HepG2 (cell line): Measurements from ENCODE around the gene TGFBR1. TPM values are rescaled to one million over a fixed set of nuclear protein-coding genes. Genes with fewer than 3 reads are reported as not detected.

Source experiments
- AGO1 ChIP-seq: fragments of 200-400 bp; formaldehyde crosslinking; IDR thresholded peaks from 2 replicates; pipeline ENCODE4 v1.6.1; 2017; ENCODE audit warnings: mild to moderate bottlenecking, low read depth, low read length, moderate library complexity; ENCODE audit not compliant: poor library complexity, severe bottlenecking
- CEBPG ChIP-seq: IDR thresholded peaks from 2 replicates; pipeline ENCODE4 v1.6.1; 2016
- DR1 ChIP-seq: sonication (generic); formaldehyde crosslinking; IDR thresholded peaks from 2 replicates; pipeline ENCODE4 v1.8.0; 2021; ENCODE audit warnings: mild to moderate bottlenecking, missing genetic modification reagents, inconsistent platforms
- ELF4 ChIP-seq: sonication (generic); formaldehyde crosslinking; IDR thresholded peaks from 2 replicates; pipeline ENCODE4 v1.5.0; 2020; ENCODE audit warnings: missing genetic modification reagents, mild to moderate bottlenecking, moderate library complexity, borderline replicate concordance
- FOXK1 ChIP-seq: sonication (generic); formaldehyde crosslinking; IDR thresholded peaks from 2 replicates; pipeline ENCODE4 v1.4.0; 2020; ENCODE audit warnings: low read depth, missing genetic modification reagents, borderline replicate concordance
- IRF2 ChIP-seq: IDR thresholded peaks from 2 replicates; pipeline ENCODE4 v1.6.1; 2018; ENCODE audit warnings: missing genetic modification reagents, missing compliant biosample characterization
- MED1 ChIP-seq: sonication (generic); formaldehyde crosslinking; IDR thresholded peaks from 2 replicates; pipeline ENCODE4 v1.4.0; 2020; ENCODE audit warnings: missing genetic modification reagents
- MED8 ChIP-seq: sonication (generic); formaldehyde crosslinking; IDR thresholded peaks from 2 replicates; pipeline ENCODE4 v1.8.1; 2023; ENCODE audit warnings: mild to moderate bottlenecking, missing genetic modification reagents; ENCODE audit not compliant: insufficient replicate concordance
- NFIB ChIP-seq: sonication (generic); formaldehyde crosslinking; IDR thresholded peaks from 2 replicates; pipeline ENCODE4 v1.9.0; 2021; ENCODE audit warnings: missing genetic modification reagents, mild to moderate bottlenecking, borderline replicate concordance
- NR2F2 ChIP-seq: IDR thresholded peaks from 2 replicates; pipeline ENCODE4 v1.6.1; 2012; ENCODE audit warnings: low read depth, inconsistent platforms, borderline replicate concordance
- NR3C1 ChIP-seq: sonication (generic); formaldehyde crosslinking; IDR thresholded peaks from 2 replicates; pipeline ENCODE4 v1.4.0; 2020; ENCODE audit warnings: missing genetic modification reagents
- PHF5A ChIP-seq: IDR thresholded peaks from one replicate; pipeline ENCODE4 v1.6.1; 2018; ENCODE audit warnings: low read depth, missing genetic modification reagents; ENCODE audit not compliant: unreplicated experiment
- SAFB2 ChIP-seq: sonication (generic); formaldehyde crosslinking; IDR thresholded peaks from 2 replicates; pipeline ENCODE4 v1.5.1; 2020; ENCODE audit warnings: missing genetic modification reagents, low read depth, mild to moderate bottlenecking, borderline replicate concordance
- ZNF501 ChIP-seq: sonication (generic); formaldehyde crosslinking; IDR thresholded peaks from 2 replicates; pipeline ENCODE4 v1.5.1; 2020; ENCODE audit warnings: mild to moderate bottlenecking, moderate library complexity, missing genetic modification reagents
- ZNF841 ChIP-seq: sonication (generic); formaldehyde crosslinking; IDR thresholded peaks from 2 replicates; pipeline ENCODE4 v1.8.1; 2023; ENCODE audit warnings: missing genetic modification reagents, borderline replicate concordance
- polyA plus RNA-seq, 8 experiments: library from polyadenylated mRNA; depleted of rRNA in 3 of 8; stranded (reverse) in 7 of 8; unstranded in 1 of 8; fragments of >200 nt; fragmentation: Illumina TruSeq in 4 of 8; extraction: Trizol in 4 of 8; gene quantifications; 2 replicates each; pipeline versions ENCODE4 v1.2.1 to v1.2.3, GENCODE V29; 2011 to 2016; ENCODE audit warnings: low read depth in 4 of 8, missing spikeins in 1 of 8, mixed read lengths in 1 of 8; ENCODE audit not compliant: insufficient read depth in 1 of 8
- total RNA-seq, 5 experiments: library from RNA; depleted of rRNA; stranded (reverse); fragments of >200 nt; fragmentation: Illumina TruSeq; extraction: Trizol; gene quantifications; 2 replicates each; pipeline ENCODE4 v1.2.3, GENCODE V29; 2016; ENCODE audit warnings: low read depth in 1 of 5
- TF ChIP-seq, protein P1 (sequence below): sonication (generic); formaldehyde crosslinking; IDR thresholded peaks from 2 replicates; pipeline ENCODE4 v1.4.0; 2020; ENCODE audit warnings: mild to moderate bottlenecking, missing genetic modification reagents, borderline replicate concordance
- TF ChIP-seq, protein P2 (sequence below): sonication (generic); formaldehyde crosslinking; IDR thresholded peaks from 2 replicates; pipeline ENCODE4 v1.4.0; 2020; ENCODE audit warnings: missing genetic modification reagents, borderline replicate concordance
- TF ChIP-seq, protein P3 (sequence below): IDR thresholded peaks from 2 replicates; pipeline ENCODE4 v1.6.1; 2016; ENCODE audit warnings: mild to moderate bottlenecking, missing biosample characterization, missing genetic modification reagents

Gene TGFBR1
- total and polyA plus RNA-seq, 2 of the 13 experiments (the other 11 are each of a cell fraction or from before 2014, with no cell fraction given) = 16.8 to 23.9 TPM

DNA sequence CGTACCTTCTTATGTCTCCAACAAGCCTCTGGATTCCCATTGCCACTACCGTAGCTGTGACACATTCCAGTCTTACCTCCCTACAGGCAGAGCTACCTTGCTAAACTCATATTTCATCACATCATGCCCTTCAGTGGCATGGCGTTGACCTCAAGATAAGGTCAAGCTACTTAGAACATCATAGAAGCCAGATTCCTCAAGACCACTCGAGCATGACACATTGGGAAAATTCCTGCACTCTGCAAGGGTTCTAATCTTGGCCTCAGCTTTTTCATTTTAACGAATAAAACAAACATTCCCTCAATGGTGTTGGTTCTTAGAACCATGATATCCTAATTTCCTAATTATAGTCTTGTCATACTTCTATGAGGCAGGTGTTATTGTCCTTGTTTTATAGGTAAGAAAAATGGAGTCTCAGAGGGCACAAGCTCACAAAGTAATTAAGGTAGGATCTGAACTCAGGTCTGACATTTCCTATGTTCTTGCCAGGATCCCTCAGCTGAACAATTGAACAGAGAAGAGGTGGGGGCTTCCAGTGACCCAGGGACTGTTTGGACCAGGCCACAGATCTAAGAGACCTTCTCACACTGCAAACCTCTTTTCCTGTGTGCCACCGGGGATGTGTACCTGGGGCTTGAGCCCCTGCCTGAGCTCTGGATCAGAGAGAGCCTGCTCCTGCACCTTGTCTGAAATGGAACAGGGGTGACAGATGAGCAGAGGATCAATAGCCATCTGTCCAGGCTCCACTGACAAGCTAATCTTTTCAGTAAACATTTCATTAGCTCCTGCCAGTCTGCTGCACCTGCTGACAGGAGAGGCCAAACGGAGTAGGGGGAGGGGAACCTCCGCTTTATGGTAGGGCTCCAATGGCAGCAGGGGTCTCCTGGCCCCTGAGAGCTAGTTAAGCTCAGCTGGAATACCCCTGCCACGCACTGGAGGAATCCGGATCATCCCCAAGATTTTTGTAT, 67.5 kb downstream of the TGFBR1 start (continued):
- TF ChIP-seq AGO1 = no peak
- TF ChIP-seq NR3C1 (CRISPR knock-in tag) = no peak
- TF ChIP-seq IRF2 (CRISPR knock-in tag) = peak; percentile 66
- TF ChIP-seq NR2F2 = 0 out of 2 replicates have a peak, but pooled peaks have one; percentile 63
- TF ChIP-seq, protein P1, sequence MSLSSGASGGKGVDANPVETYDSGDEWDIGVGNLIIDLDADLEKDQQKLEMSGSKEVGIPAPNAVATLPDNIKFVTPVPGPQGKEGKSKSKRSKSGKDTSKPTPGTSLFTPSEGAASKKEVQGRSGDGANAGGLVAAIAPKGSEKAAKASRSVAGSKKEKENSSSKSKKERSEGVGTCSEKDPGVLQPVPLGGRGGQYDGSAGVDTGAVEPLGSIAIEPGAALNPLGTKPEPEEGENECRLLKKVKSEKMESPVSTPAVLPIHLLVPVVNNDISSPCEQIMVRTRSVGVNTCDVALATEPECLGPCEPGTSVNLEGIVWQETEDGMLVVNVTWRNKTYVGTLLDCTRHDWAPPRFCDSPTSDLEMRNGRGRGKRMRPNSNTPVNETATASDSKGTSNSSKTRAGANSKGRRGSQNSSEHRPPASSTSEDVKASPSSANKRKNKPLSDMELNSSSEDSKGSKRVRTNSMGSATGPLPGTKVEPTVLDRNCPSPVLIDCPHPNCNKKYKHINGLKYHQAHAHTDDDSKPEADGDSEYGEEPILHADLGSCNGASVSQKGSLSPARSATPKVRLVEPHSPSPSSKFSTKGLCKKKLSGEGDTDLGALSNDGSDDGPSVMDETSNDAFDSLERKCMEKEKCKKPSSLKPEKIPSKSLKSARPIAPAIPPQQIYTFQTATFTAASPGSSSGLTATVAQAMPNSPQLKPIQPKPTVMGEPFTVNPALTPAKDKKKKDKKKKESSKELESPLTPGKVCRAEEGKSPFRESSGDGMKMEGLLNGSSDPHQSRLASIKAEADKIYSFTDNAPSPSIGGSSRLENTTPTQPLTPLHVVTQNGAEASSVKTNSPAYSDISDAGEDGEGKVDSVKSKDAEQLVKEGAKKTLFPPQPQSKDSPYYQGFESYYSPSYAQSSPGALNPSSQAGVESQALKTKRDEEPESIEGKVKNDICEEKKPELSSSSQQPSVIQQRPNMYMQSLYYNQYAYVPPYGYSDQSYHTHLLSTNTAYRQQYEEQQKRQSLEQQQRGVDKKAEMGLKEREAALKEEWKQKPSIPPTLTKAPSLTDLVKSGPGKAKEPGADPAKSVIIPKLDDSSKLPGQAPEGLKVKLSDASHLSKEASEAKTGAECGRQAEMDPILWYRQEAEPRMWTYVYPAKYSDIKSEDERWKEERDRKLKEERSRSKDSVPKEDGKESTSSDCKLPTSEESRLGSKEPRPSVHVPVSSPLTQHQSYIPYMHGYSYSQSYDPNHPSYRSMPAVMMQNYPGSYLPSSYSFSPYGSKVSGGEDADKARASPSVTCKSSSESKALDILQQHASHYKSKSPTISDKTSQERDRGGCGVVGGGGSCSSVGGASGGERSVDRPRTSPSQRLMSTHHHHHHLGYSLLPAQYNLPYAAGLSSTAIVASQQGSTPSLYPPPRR (CRISPR knock-in tag) = peak; percentile 84
- TF ChIP-seq PHF5A (CRISPR knock-in tag) = peak; percentile 44
- TF ChIP-seq FOXK1 (CRISPR knock-in tag) = no peak
- TF ChIP-seq, protein P2, sequence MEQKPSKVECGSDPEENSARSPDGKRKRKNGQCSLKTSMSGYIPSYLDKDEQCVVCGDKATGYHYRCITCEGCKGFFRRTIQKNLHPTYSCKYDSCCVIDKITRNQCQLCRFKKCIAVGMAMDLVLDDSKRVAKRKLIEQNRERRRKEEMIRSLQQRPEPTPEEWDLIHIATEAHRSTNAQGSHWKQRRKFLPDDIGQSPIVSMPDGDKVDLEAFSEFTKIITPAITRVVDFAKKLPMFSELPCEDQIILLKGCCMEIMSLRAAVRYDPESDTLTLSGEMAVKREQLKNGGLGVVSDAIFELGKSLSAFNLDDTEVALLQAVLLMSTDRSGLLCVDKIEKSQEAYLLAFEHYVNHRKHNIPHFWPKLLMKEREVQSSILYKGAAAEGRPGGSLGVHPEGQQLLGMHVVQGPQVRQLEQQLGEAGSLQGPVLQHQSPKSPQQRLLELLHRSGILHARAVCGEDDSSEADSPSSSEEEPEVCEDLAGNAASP = peak; percentile 84; the same call in 1 of the 2 replicates
- peak; percentile 68 for TF ChIP-seq MED1 (CRISPR knock-in tag)
- TF ChIP-seq ZNF841 (CRISPR knock-in tag) = no peak
- TF ChIP-seq ELF4 (CRISPR knock-in tag) = no peak
- no peak for TF ChIP-seq DR1 (CRISPR knock-in tag)
- TF ChIP-seq, protein P3, sequence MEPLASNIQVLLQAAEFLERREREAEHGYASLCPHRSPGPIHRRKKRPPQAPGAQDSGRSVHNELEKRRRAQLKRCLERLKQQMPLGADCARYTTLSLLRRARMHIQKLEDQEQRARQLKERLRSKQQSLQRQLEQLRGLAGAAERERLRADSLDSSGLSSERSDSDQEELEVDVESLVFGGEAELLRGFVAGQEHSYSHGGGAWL (CRISPR knock-in tag) = no peak
- TF ChIP-seq MED8 = no peak
- TF ChIP-seq ZNF501 (CRISPR knock-in tag) = no peak
- 0 out of 2 replicates have a peak, but pooled peaks have one; percentile 49 for TF ChIP-seq SAFB2 (CRISPR knock-in tag)
- TF ChIP-seq CEBPG (CRISPR knock-in tag) = peak; percentile 45; the same call in 1 of the 2 replicates
- TF ChIP-seq NFIB = no peak
